HEK293T (cell line): ENCODE results near the gene MEIOC.
A peak's percentile ranks its signal among the peaks of the same experiment; 100 is the strongest.
"Not testable (repeated sequence)": the region's sequence is repeated elsewhere in the genome, so short reads cannot be mapped to it uniquely, and the experiment has no call there.

Source experiments
- CTCF ChIA-PET: fragments of 350-600 bp; formaldehyde crosslinking; extraction: SDS; loops from one replicate; lab custom pipeline; 2021; ENCODE audit warnings: antibody characterized with exemption, inconsistent platforms; lab: Yijun Ruan, JAX
- POLR2A ChIA-PET: fragments of 350-600 bp; formaldehyde crosslinking; extraction: SDS; loops from one replicate; lab custom pipeline; 2020; ENCODE audit warnings: antibody characterized with exemption, inconsistent platforms; lab: Yijun Ruan, JAX
- DNase-seq: peaks from one replicate; pipeline ENCODE4 v3.0.0; 2012; ENCODE audit warnings: mixed read lengths; ENCODE audit errors: extremely low spot score
- ARNT ChIP-seq: fragments of 450-650 bp; IDR thresholded peaks from 2 replicates; pipeline ENCODE4 v1.6.1; 2017; ENCODE audit warnings: mild to moderate bottlenecking
- BHLHE40 ChIP-seq: fragments of 450-650 bp; IDR thresholded peaks from 2 replicates; pipeline ENCODE4 v1.6.1; 2016; ENCODE audit warnings: mild to moderate bottlenecking, moderate library complexity, borderline replicate concordance
- CTBP1 ChIP-seq: fragments of 450-650 bp; IDR thresholded peaks from 2 replicates; pipeline ENCODE4 v1.6.1; 2016; ENCODE audit warnings: borderline replicate concordance
- ELF4 ChIP-seq: fragments of 450-650 bp; IDR thresholded peaks from 2 replicates; pipeline ENCODE4 v1.6.1; 2017; ENCODE audit warnings: antibody characterized with exemption
- FOXA1 ChIP-seq: fragments of 450-650 bp; IDR thresholded peaks from 2 replicates; pipeline ENCODE4 v1.6.1; 2016; ENCODE audit warnings: mild to moderate bottlenecking
- FOXK2 ChIP-seq: fragments of 450-650 bp; IDR thresholded peaks from 2 replicates; pipeline ENCODE4 v1.6.1; 2016; ENCODE audit warnings: mild to moderate bottlenecking
- FOXM1 ChIP-seq: fragments of 450-650 bp; IDR thresholded peaks from 2 replicates; pipeline ENCODE4 v1.6.1; 2017; ENCODE audit warnings: mild to moderate bottlenecking, borderline replicate concordance
- HDGF ChIP-seq: fragments of 450-650 bp; IDR thresholded peaks from 2 replicates; pipeline ENCODE4 v1.6.1; 2017; ENCODE audit warnings: antibody characterized with exemption, borderline replicate concordance
- L3MBTL2 ChIP-seq: fragments of 450-650 bp; conservative IDR thresholded peaks from 2 replicates; pipeline ENCODE4 v1.6.1; 2016; ENCODE audit warnings: mild to moderate bottlenecking
- LEF1 ChIP-seq: fragments of 450-650 bp; IDR thresholded peaks from 2 replicates; pipeline ENCODE4 v1.6.1; 2017; ENCODE audit warnings: mild to moderate bottlenecking, borderline replicate concordance
- NFRKB ChIP-seq: fragments of 450-650 bp; IDR thresholded peaks from 2 replicates; pipeline ENCODE4 v1.6.1; 2016; ENCODE audit warnings: mild to moderate bottlenecking, moderate library complexity
- PKNOX1 ChIP-seq: fragments of 450-650 bp; IDR thresholded peaks from 2 replicates; pipeline ENCODE4 v1.6.1; 2016
- SP1 ChIP-seq: fragments of 450-650 bp; IDR thresholded peaks from 2 replicates; pipeline ENCODE4 v1.6.1; 2017
- SUZ12 ChIP-seq: fragments of 450-650 bp; IDR thresholded peaks from 2 replicates; pipeline ENCODE4 v1.6.1; 2016; ENCODE audit warnings: mild to moderate bottlenecking
- TARDBP ChIP-seq: fragments of 450-650 bp; IDR thresholded peaks from 2 replicates; pipeline ENCODE4 v1.6.1; 2016
- ZNF384 ChIP-seq: fragments of 450-650 bp; IDR thresholded peaks from 2 replicates; pipeline ENCODE4 v1.6.1; 2016

Gene MEIOC

GRCh38 chr17:44688675-44689476, 32.6 kb downstream of the MEIOC start:
- POLR2A ChIA-PET, result interaction anchor here (0.7 to 4.9 kb wide), 5 partner anchors 19 to 469 kb away, joined by 3 to 59 read pairs (median 3); partner anchors contain the start of genes DBF4B and UBTF
- no peak for DNase-seq
- CTCF ChIA-PET, result interaction anchor here (0.6 to 1.2 kb wide), 3 partner anchors 15 to 302 kb away, joined by 3 read pairs; no protein-coding TSS in a partner anchor
- TF ChIP-seq SP1 (no peak), TARDBP (no peak), PKNOX1 (no peak), CTBP1 (no peak), HDGF (no peak), ARNT (no peak), FOXK2 (no peak), ZNF384 (no peak), FOXA1 (no peak), ELF4 (no peak), BHLHE40 (no peak), FOXM1 (no peak), LEF1 (no peak), SUZ12 (no peak), L3MBTL2 (no peak)

GRCh38 chr17:44689477-44690217, 33.4 kb downstream of the MEIOC start, which contains the start of gene CCDC43:
Gene CCDC43 (minus strand): TSS chr17:44689776. CDS start chr17:44689753, 23 bp downstream.
- ChIA-PET POLR2A (interaction anchor here (0.6 to 4.9 kb wide), 10 partner anchors 8 to 470 kb away, joined by 3 to 59 read pairs (median 3); partner anchors contain the start of genes DBF4B and UBTF), CTCF (interaction anchor here (0.6 to 0.9 kb wide), 2 partner anchors 14 to 113 kb away, joined by 3 read pairs; no protein-coding TSS in a partner anchor)
- TF ChIP-seq ELF4, result peak; percentile 61
- TF ChIP-seq HDGF, result no peak
- no peak for TF ChIP-seq TARDBP
- no peak for TF ChIP-seq CTBP1
- TF ChIP-seq LEF1, result no peak
- peak; percentile 87 for TF ChIP-seq L3MBTL2
- DNase-seq, result peak; percentile 95

- ChIA-PET CTCF (interaction anchor here (0.7 to 1.6 kb wide), 5 partner anchors 10 to 320 kb away, joined by 3 to 4 read pairs (median 4); no protein-coding TSS in a partner anchor), POLR2A (interaction anchor here (1.2 to 4.9 kb wide), 2 partner anchors 17 to 21 kb away, joined by 4 to 59 read pairs; partner anchors contain the start of gene DBF4B)
- DNase-seq, result peak; percentile 23
Measured at GRCh38 chr17:44690746-44691306, 34.6 kb downstream of the MEIOC start.

DNA sequence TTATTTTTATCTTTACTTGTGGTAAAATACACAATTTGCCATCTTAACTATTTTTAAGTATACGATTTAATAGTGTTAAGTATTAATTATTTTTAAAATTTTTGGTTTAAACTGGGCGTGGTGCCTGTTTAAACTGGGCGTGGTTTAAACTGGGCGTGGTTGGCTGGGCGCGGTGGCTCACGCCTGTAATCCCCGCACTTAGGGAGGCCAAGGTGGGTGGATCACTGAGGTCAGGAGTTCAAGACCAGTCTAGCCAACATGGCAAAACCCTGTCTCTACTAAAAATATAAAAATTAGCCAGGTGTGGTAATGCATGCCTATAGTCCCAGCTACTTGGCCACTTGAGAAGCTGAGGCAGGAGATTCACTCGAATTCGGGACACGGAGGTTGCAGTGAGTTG, 37.3 kb downstream of the MEIOC start:
- ChIA-PET POLR2A (no interaction called here), CTCF (no interaction called here)
- TF ChIP-seq PKNOX1 (no peak), ARNT (no peak), BHLHE40 (no peak)
- DNase-seq, result no peak

DNA sequence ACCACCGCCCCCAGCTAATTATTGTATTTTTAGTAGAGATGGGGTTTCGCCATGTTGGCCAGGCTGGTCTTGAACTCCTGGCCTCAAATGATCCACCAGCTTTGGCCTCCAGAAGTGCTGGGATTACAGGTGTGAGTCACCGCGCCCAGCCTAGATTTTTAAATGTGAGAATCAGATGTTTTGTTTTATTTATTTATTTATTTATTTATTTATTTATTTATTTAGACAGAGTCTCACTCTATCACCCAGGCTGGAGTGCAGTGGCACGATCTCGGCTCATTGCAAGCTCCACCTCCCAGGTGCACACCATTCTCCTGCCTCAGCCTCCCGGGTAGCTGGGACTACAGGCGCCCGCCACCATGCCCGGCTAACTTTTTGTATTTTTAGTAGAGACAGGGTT, 44.0 kb downstream of the MEIOC start:
- POLR2A ChIA-PET, result interaction anchor here (0.7 to 2.4 kb wide), 2 partner anchors 8 to 10 kb away, joined by 5 to 11 read pairs; partner anchors contain the start of gene DBF4B
- not testable (repeated sequence) for DNase-seq
- CTCF ChIA-PET, result interaction anchor here (1.4 kb wide), 1 partner anchor 9 kb away, joined by 4 read pairs; no protein-coding TSS in a partner anchor

DNA sequence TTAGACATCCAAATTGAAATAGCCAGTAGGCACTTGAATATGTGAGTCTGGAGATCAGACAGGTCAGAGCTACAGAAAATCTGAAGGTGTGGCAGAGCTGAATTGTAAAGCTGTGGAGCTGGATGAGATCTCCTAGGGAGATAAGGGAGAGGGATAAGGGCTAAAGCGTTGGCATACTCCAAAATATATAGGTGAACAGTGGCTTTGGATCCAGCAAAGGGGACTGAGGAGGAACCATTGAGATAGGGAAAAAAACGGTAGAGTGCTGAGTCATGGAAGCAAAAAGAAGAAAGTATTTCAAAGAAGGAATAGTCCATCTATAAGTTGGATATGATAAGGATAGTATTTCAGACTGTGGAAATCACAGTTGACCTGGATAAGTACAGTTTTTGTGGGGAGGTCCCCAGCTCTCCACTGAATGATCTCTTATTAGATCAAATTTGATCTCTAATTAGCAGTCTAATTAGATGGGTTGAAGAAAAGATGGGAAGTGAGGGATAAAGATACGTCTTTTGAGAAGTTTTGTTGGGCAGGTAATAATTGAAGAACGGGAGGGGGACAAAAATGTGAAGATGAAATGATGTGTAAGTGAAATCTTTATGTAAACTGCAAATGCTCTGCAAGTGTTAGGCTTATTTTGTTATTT, 51.6 kb downstream of the MEIOC start:
- ChIA-PET POLR2A (interaction anchor here (0.6 to 4.6 kb wide), 12 partner anchors 8 to 486 kb away, joined by 3 to 59 read pairs (median 3); partner anchors contain the start of genes ADAM11, CCDC43 and FZD2), CTCF (interaction anchor here (0.6 kb wide), 1 partner anchor 584 kb away, joined by 3 read pairs; the partner anchor contains the start of gene HDAC5)
- DNase-seq, result no peak
- TF ChIP-seq FOXA1, result no peak
- no peak for TF ChIP-seq ARNT
- no peak for TF ChIP-seq BHLHE40
- no peak for TF ChIP-seq ELF4
- TF ChIP-seq L3MBTL2, result no peak
- TF ChIP-seq SP1, result no peak
- TF ChIP-seq NFRKB, result no peak
- TF ChIP-seq LEF1, result no peak
- no peak for TF ChIP-seq SUZ12
- TF ChIP-seq FOXM1, result no peak
- no peak for TF ChIP-seq FOXK2
- no peak for TF ChIP-seq CTBP1
- TF ChIP-seq ZNF384, result no peak
- TF ChIP-seq PKNOX1, result no peak
- no peak for TF ChIP-seq TARDBP
